Stomach smooth muscle (tissue), 2 donors: ENCODE data around the gene HID1.
"Not testable (repeated sequence)": the region's sequence is repeated elsewhere in the genome, so short reads cannot be mapped to it uniquely, and the experiment has no call there.

Experiments
- H3K27ac ChIP-seq: one replicate; pipeline ENCODE4 v1.7.0; 2013; ENCODE audit warnings: mild to moderate bottlenecking, low read length, inconsistent platforms
- H3K27me3 ChIP-seq, 2 donors: one replicate each; pipeline ENCODE4 v1.7.0; 2013; ENCODE audit warnings: low read length in 2 of 2; ENCODE audit not compliant: insufficient read depth in 2 of 2, control insufficient read depth in 1 of 2
- H3K36me3 ChIP-seq, 2 donors: one replicate each; pipeline ENCODE4 v1.7.0; 2013; ENCODE audit warnings: low read length in 2 of 2; ENCODE audit not compliant: control insufficient read depth in 2 of 2, insufficient read depth in 2 of 2
- H3K4me1 ChIP-seq: one replicate; pipeline ENCODE4 v1.7.0; 2013; ENCODE audit warnings: low read length; ENCODE audit not compliant: control insufficient read depth, insufficient read depth
- H3K4me3 ChIP-seq, 2 donors: one replicate each; pipeline ENCODE4 v1.7.0; 2013; ENCODE audit warnings: low read length in 2 of 2
- H3K9ac ChIP-seq, 2 donors: one replicate each; pipeline ENCODE4 v1.7.0; 2013; ENCODE audit warnings: low read length in 2 of 2, mild to moderate bottlenecking in 1 of 2
- H3K9me3 ChIP-seq, 2 donors: one replicate each; pipeline ENCODE4 v1.7.0; 2013; ENCODE audit warnings: low read length in 2 of 2; ENCODE audit not compliant: control insufficient read depth in 2 of 2
- donor health status: healthy.
- donor health status: Pancreatic carcinoma.

HID1 gene

DNA sequence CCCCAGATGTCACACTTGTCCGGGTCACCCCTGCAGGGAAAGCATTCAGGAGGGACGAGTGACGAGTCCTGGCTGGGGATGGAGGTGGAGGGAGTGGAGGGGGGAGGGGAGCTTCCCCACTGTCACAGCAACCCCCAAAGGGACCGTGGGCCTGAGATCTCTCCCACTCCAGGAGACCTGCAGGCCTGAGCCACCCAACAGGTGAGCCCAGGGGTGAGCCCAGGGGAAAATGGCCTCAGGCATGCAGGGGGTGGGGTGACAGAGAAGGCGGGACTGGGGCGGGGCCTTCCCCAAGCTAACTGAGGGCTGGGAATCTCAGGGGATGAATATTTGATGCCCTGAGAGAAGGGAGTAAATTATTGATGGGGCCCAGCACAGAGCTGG lies 51.9 kb downstream of the HID1 start:
- H3K27ac ChIP-seq, result no peak overlapping the region
- H3K36me3 ChIP-seq, result no peaks in the 10 kb centered on the region
- no peaks in the 10 kb centered on the region for H3K9me3 ChIP-seq
- peaks cover 21% of the 10 kb centered on the region for H3K4me1 ChIP-seq
- H3K4me3 ChIP-seq, result no peak overlapping the region
- H3K9ac ChIP-seq, result no peak overlapping the region
- peaks cover 48% of the 10 kb centered on the region in 2 donors for H3K27me3 ChIP-seq

DNA sequence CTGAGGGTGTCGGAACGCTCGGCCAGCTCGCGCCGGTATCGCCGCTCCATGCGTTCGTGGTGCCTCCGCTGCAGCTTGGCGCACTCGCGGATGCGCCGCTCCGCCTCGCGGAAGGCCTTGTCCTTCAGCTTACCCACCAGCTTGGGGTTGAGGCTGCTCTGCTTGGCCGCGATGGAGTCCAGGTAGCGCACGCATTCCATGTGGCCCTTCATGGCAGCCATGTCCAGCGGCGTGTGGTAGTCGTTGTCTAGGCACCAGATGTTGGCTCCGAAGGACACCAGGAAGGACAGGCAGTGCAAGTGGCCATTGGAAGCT lies 52.3 kb downstream of the HID1 start:
- no peak overlapping the region for H3K9ac ChIP-seq
- H3K36me3 ChIP-seq, result no peaks in the 10 kb centered on the region
- peaks cover 44% of the 10 kb centered on the region in 2 donors for H3K27me3 ChIP-seq
- peaks cover 21% of the 10 kb centered on the region for H3K4me1 ChIP-seq
- H3K9me3 ChIP-seq, result no peaks in the 10 kb centered on the region
- H3K4me3 ChIP-seq, result no peak overlapping the region
- no peak overlapping the region for H3K27ac ChIP-seq

DNA sequence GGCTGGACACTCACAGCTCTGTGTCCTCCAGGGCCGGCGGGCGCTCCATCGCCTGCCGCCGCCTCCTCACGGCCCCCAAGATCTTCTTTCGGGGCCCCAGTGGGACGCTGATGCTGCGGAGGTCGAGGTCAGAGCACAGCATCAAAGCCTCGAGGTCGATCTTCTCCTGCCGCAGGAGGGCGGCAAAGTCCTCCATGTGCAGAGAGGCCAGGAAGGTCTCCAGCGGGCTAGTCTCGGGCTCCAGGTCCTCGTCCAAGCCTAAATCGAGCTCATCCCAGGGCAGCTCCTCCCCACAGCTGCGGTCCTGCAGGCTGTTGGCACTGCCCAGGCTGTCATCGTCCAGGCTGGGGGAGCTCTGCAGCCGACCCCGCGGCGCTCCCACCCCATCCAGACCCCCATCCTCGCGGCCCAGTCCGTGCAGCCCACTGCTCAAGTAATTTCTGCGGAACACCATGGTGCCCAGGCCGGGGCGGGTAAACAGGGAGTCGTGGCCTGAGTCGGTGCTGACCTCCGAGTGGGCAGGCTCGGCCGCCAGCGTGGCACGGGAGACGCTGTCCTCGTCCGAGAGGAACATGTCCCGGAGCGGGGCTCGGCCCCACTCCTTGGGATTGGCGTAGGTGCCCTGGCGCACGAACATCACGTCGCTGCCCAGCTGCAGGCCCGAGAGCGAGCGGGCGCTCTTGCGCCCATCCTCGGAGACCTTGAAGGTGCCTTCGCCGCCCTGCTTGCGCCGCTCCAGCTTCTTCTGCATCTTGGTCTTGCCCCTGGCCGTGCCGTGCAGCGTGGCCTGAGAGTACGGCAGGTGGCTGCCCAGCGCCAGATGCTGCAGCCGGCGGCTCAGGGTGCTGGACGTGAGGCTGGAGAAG lies 52.9 kb downstream of the HID1 start:
- Histone ChIP-seq H3K27ac (no peak overlapping the region), H3K4me3 (no peak overlapping the region), H3K36me3 (no peaks in the 10 kb centered on the region), H3K4me1 (peaks cover 18% of the 10 kb centered on the region), H3K9ac (no peak overlapping the region), H3K27me3 (peaks cover 38 to 39% of the 10 kb centered on the region in 2 donors), H3K9me3 (no peaks in the 10 kb centered on the region)

DNA sequence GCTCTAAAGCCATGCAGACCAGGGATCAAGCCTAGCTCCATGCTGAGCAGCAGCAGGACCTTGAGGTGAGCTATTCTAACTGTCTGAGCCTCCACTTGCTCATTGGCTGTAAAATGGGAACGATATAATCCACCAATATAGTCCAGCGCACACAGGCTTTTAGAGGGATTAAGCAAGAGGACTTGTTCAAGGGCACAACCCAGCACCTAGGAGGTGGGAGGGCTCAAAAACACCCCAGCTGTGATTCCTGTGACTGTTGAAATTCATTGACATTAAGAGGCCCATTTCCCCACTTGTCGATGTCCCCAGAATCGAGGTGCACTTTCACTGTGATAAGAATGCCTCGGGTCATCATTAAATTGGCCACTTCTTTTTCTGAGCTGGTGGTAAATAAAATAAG lies 53.7 kb downstream of the HID1 start:
- Histone ChIP-seq H3K4me1 (peaks cover 10% of the 10 kb centered on the region), H3K9ac (no peak overlapping the region), H3K27ac (no peak overlapping the region), H3K4me3 (no peak overlapping the region), H3K36me3 (no peaks in the 10 kb centered on the region), H3K9me3 (no peaks in the 10 kb centered on the region), H3K27me3 (peaks cover 30 to 31% of the 10 kb centered on the region in 2 donors)

DNA sequence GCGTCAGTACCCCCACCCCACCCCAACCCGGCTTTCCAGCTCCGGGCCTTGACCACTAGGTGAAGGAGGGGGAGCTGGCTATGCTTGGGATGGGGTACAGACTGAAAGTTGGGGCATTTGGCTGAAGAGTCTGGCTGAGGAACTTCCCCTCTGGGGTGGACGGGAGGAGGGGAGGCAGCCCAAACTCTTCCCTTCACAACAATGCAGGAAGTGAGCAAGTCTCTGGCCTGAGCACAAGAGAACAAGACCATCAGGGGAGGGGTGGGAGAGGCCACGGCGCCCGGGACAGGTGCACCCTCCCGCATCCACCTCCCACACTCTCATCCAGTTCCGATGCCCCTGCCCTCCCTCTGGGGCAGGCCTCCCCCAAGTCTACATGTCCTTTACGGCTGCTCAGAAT lies 55.1 kb downstream of the HID1 start:
- H3K9me3 ChIP-seq, result no peaks in the 10 kb centered on the region
- no peaks in the 10 kb centered on the region for H3K36me3 ChIP-seq
- no peak overlapping the region for H3K4me3 ChIP-seq
- H3K27me3 ChIP-seq, result peaks cover 18 to 26% of the 10 kb centered on the region in 2 donors
- no peak overlapping the region for H3K27ac ChIP-seq
- H3K9ac ChIP-seq, result no peak overlapping the region
- H3K4me1 ChIP-seq, result peaks cover 5% of the 10 kb centered on the region

DNA sequence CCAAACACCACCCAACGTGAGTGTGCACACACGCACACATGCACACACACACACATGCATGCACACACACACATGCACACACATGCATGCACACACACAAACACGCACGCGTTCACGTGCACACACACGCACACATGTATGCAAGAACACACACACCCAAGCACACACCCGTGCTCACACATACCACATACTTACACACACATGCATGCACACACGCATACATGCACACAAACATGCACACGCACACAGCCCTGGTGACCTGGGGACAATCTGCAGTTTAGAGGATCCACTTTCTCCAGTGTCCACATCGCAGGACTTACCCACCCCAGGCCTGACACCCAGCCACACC lies 55.7 kb downstream of the HID1 start:
- no peak overlapping the region for H3K27ac ChIP-seq
- H3K9me3 ChIP-seq, result no peaks in the 10 kb centered on the region
- peaks cover 14 to 22% of the 10 kb centered on the region in 2 donors for H3K27me3 ChIP-seq
- H3K4me1 ChIP-seq, result peaks cover 5% of the 10 kb centered on the region
- no peaks in the 10 kb centered on the region for H3K36me3 ChIP-seq
- H3K9ac ChIP-seq, result no peak overlapping the region
- H3K4me3 ChIP-seq, result no peak overlapping the region

DNA sequence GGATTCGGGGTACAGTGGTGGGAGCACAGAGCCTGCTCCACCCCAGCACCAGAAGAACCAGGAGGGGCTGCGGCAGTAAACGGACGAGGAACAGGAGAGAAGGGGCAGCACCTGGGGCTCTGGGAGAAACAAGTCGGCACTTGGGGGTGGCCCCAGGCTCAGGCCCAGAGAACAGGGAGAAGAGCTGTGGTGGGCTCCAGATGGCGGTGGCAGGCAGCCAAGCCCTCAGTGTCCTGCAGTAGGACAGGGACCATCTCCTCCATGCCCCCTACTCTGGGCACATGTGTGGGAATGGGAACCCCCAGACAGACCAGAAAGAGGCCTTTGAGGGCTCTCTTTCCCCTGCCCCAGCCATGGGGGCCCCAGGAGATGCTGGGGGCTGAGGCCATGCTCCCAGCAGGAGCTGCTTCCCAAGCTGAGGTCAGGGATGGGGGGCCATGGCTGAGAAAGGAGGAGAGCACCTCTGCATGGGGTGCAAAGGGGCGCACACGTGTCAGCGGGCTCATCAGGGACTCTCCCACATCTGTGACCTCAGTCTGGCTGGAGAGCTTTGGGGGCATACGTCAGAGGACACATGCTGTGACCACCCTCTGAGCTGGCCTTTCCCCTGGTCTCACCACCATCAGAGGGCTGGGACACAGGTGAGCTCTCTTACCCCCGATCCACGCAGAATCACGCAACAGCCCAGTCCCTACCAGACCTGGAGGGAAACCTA lies 56.3 kb downstream of the HID1 start:
- Histone ChIP-seq H3K9ac (no peak overlapping the region), H3K27ac (no peak overlapping the region), H3K4me3 (no peak overlapping the region), H3K27me3 (peaks cover 9 to 17% of the 10 kb centered on the region in 2 donors), H3K9me3 (no peaks in the 10 kb centered on the region), H3K4me1 (peaks cover 5% of the 10 kb centered on the region), H3K36me3 (no peaks in the 10 kb centered on the region)

DNA sequence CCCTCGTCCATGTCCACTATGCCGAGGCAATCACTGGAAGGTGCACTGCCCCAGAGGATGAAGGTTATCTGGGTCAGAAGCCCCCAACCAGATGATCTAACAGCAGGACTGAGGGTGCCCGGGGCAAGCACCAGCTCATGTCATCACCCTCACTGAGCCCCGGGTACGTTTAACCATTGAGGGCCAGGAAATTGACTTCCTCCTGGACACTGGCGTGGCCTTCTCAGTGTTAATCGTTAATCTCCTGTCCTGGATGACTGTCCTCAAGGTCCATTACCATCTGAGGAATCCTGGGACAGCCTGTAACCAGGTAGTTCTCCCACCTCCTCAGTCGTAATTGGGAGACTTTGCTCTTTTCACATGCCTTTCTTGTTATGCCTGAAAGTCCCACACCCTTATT lies 61.1 kb downstream of the HID1 start:
- not testable (repeated sequence) for H3K9me3 ChIP-seq, H3K9ac ChIP-seq, H3K4me1 ChIP-seq, H3K27ac ChIP-seq, H3K4me3 ChIP-seq, H3K27me3 ChIP-seq, H3K36me3 ChIP-seq

DNA sequence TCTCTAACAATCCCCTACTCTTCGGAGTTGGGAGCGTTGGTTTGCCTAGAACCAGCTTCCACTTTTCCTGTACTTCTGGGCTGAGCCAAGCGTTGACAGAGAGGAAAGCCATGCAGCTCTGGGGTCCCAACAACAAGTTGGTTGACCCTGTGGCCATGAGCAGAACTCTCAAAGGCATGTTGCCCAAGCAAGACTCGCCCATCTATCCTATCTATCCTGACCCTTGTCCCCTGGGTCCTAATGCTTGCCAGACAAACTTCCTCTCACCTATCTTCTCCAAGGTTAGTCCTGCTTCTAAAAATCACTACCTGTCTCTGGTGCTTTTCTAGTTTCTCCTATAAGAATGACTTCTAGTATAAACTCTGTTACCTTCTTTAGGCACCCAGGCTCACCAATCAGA lies 63.5 kb downstream of the HID1 start:
- H3K9me3 ChIP-seq, H3K4me3 ChIP-seq, H3K4me1 ChIP-seq, H3K27ac ChIP-seq, H3K36me3 ChIP-seq, H3K27me3 ChIP-seq, H3K9ac ChIP-seq: not testable (repeated sequence)

DNA sequence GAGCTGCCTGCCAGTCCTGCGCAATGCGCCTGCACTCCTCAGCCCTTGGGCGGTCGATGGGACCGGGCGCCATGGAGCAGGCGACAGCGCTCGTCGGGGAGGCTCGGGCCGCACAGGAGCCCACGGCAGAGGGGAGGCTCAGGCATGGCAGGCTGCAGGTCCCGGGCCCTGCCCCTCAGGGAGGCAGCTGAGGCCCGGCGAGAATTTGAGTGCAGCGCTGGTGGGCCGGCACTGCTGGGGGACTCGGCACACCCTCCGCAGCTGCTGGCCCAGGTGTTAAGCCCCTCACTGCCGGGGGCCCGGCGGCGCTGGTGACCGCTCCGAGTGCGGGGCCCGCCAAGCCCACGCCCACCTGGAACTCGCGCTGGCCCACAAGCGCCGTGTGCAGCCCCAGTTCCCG lies 65.5 kb downstream of the HID1 start:
- Histone ChIP-seq H3K4me3 (no peak overlapping the region), H3K4me1 (no peaks in the 10 kb centered on the region), H3K27ac (no peak overlapping the region), H3K27me3 (peaks cover 5 to 14% of the 10 kb centered on the region in 2 donors), H3K36me3 (no peaks in the 10 kb centered on the region), H3K9ac (no peak overlapping the region), H3K9me3 (no peaks in the 10 kb centered on the region)

DNA sequence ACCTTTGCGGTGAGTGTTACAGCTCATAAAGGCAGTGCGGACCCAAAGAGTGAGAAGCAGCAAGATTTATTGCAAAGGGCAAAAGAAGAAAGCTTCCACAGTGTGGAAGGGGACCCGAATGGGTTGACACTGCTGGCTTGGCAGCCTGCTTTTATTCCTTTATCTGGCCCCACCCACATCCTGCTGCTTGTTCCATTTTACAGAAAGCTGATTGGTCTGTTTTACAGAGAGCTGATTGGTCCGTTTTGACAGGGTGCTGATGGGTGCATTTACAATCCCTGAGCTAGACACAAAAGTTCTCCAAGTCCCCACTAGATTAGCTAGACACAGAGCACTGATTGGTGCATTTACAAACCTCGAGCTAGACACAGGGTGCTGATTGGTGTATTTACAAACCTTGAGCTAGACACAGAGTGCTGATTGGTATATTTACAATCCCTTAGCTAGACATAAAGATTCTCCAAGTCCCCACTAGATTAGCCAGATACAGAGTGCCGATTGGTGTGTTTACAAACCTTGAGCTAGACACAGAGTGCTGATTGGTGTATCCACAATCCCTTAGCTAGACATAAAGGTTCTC lies 66.3 kb downstream of the HID1 start:
- not testable (repeated sequence) for H3K9me3 ChIP-seq, H3K36me3 ChIP-seq, H3K4me3 ChIP-seq, H3K9ac ChIP-seq, H3K4me1 ChIP-seq, H3K27ac ChIP-seq
- H3K27me3 ChIP-seq, result peaks cover 6 to 16% of the 10 kb centered on the region in 2 donors
